ENCODE data around the gene SLC13A1. TPM values are rescaled to one million over a fixed set of nuclear protein-coding genes. Genes with fewer than 3 reads are reported as not detected.

SLC13A1 gene
- total RNA-seq, 4 donors from 2014 or later = not detected

DNA sequence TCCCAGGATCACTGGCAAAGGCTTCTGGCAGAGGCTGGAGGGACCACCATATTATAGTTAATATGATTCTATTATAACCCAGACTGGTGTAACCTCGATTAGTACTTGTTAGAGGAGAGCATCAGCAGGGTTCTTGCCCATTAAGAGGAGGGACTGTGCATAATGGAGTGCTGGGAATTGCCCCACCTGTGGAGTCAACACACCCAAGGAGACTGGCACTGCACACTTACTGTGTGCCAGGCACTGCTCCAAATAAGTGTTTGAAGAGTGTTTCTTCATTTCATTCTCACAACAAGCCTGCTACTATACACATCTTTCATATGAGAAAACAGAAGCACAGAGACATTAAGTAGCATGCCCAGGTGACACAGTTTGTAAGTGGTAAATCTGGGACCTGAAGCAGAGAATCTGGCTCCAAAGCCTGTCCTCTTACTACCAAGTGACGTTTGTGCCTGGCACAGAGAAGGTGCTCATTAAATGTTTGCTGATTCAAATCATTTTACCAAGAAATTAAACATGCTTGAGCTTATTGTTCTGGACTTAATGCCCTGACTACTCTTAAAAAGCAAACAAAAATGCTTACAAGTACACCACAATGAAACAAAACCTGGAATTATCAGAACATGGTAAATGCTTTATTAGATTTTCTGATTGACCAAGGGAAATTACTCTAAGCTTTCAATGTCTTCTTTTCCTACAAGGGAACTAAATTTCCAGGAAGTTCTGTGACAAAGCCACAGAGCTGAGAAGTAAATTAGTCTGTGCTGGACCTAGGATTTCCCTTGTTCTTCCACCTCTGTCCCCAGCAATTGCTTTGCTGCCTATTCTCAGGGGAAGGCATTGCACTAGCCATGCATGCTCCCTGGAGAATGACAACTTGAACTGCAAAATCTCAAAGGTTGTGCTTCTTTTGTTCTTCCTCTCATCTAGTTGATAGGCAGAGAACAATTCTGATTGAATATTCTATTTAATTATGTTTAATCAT, 809 bp downstream of the SLC13A1 start:
- H3K4me1 ChIP-seq = no peaks in the 10 kb centered on the region
- H3K4me3 ChIP-seq (replicated peaks in 1 of 3) = no peak overlapping the region
- no peak overlapping the region for H3K27ac ChIP-seq
- H3K27me3 ChIP-seq = no peaks in the 10 kb centered on the region
- no peaks in the 10 kb centered on the region for H3K9me3 ChIP-seq
- WGBS, 2 donors = 79 to 89% methylated on average over 2 of the region's 2 CpGs
- no peak for DNase-seq
- no peaks in the 10 kb centered on the region for H3K36me3 ChIP-seq
- intact Hi-C loops (cut with DNase I) = no loop called here
- TF ChIP-seq, protein P1, sequence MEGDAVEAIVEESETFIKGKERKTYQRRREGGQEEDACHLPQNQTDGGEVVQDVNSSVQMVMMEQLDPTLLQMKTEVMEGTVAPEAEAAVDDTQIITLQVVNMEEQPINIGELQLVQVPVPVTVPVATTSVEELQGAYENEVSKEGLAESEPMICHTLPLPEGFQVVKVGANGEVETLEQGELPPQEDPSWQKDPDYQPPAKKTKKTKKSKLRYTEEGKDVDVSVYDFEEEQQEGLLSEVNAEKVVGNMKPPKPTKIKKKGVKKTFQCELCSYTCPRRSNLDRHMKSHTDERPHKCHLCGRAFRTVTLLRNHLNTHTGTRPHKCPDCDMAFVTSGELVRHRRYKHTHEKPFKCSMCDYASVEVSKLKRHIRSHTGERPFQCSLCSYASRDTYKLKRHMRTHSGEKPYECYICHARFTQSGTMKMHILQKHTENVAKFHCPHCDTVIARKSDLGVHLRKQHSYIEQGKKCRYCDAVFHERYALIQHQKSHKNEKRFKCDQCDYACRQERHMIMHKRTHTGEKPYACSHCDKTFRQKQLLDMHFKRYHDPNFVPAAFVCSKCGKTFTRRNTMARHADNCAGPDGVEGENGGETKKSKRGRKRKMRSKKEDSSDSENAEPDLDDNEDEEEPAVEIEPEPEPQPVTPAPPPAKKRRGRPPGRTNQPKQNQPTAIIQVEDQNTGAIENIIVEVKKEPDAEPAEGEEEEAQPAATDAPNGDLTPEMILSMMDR (IDR thresholded peaks at IDR 0.05) = no peak
- no peak for TF ChIP-seq POLR2A (IDR thresholded peaks at IDR 0.05)

DNA sequence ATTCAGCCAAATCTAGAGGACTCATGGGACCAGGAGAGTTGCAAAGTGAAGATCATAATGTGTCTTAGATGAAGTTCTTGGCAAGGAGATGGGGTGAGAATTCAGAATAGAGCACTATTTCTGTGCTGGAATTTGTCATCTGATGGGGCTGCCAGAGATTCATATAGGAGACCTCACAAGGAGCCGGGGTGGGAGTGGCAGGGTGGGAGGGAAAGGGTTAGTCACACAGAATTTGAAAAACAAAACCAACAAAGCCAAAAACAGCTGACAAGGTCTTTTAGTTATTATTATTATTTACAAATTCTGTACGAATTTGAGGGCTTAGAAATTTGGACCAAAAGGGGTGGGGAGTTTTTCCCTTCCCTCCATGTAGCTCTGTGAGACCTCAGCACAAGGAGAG, 1.7 kb downstream of the SLC13A1 start:
- Histone ChIP-seq H3K27ac (no peak overlapping the region), H3K4me3 (replicated peaks in 1 of 3) (no peak overlapping the region), H3K36me3 (no peaks in the 10 kb centered on the region), H3K9me3 (no peaks in the 10 kb centered on the region), H3K4me1 (no peaks in the 10 kb centered on the region), H3K27me3 (no peaks in the 10 kb centered on the region)
- DNase-seq = no peak
- intact Hi-C loops (cut with DNase I) = no loop called here
- TF ChIP-seq, protein P1 (IDR thresholded peaks at IDR 0.05) = no peak
- no peak for TF ChIP-seq POLR2A (IDR thresholded peaks at IDR 0.05)
- 60 to 69% methylated on average over 2 of the region's 2 CpGs for WGBS, 2 donors

GRCh38 chr7:123193235-123193634, 6.5 kb downstream of the SLC13A1 start:
- WGBS, 2 donors = 80 to 92% methylated on average over 2 of the region's 2 CpGs
- TF ChIP-seq, protein P1 (IDR thresholded peaks at IDR 0.05) = no peak
- no peak for TF ChIP-seq POLR2A (IDR thresholded peaks at IDR 0.05)

GRCh38 chr7:123191132-123191531, 8.6 kb downstream of the SLC13A1 start:
- Histone ChIP-seq H3K27me3 (no peaks in the 10 kb centered on the region), H3K9me3 (no peaks in the 10 kb centered on the region), H3K27ac (no peak overlapping the region), H3K4me3 (replicated peaks in 1 of 3) (no peak overlapping the region), H3K4me1 (no peaks in the 10 kb centered on the region), H3K36me3 (no peaks in the 10 kb centered on the region)
- WGBS, 2 donors = 76 to 78% methylated on average over 1 of the region's 1 CpG
- no peak for TF ChIP-seq POLR2A (IDR thresholded peaks at IDR 0.05)
- TF ChIP-seq, protein P1 (IDR thresholded peaks at IDR 0.05) = no peak
- intact Hi-C loops (cut with DNase I) = no loop called here
- no peak for DNase-seq

More at GRCh38 chr7:123193235-123193634, 6.5 kb downstream of the SLC13A1 start:
- Histone ChIP-seq H3K36me3 (no peaks in the 10 kb centered on the region), H3K27me3 (no peaks in the 10 kb centered on the region), H3K9me3 (no peaks in the 10 kb centered on the region), H3K4me1 (no peaks in the 10 kb centered on the region), H3K27ac (no peak overlapping the region), H3K4me3 (replicated peaks in 1 of 3) (no peak overlapping the region)
- no peak for DNase-seq
- intact Hi-C loops (cut with DNase I) = no loop called here

All from thyroid gland (tissue), 4 donors.